Activated T-cell treated with anti-CD3 and anti-CD28 coated beads, Interleukin-2, amount 50 U/mL, for 24 hours (primary cell): ENCODE measurements around the gene VPS41.

Source experiments
- DNase-seq: peaks from one replicate; pipeline ENCODE4 v3.0.0-alpha.2; 2020
- H3K27ac Mint-ChIP-seq: 2 replicates; pipeline ENCODE4 v1.8.0; 2020; ENCODE audit warnings: mild to moderate bottlenecking, mixed read lengths
- H3K27me3 Mint-ChIP-seq: 2 replicates; pipeline ENCODE4 v1.8.0; 2020; ENCODE audit warnings: mixed read lengths
- H3K36me3 Mint-ChIP-seq: 2 replicates; pipeline ENCODE4 v1.8.0; 2020; ENCODE audit warnings: low read depth, mixed read lengths
- H3K4me1 Mint-ChIP-seq: 2 replicates; pipeline ENCODE4 v1.8.0; 2020; ENCODE audit warnings: low read depth, mixed read lengths
- H3K4me3 Mint-ChIP-seq: 2 replicates; pipeline ENCODE4 v1.8.0; 2020; ENCODE audit warnings: mild to moderate bottlenecking, moderate library complexity, mixed read lengths
- H3K9me3 Mint-ChIP-seq: 2 replicates; pipeline ENCODE4 v1.8.0; 2020; ENCODE audit warnings: mixed read lengths

Gene VPS41

DNA sequence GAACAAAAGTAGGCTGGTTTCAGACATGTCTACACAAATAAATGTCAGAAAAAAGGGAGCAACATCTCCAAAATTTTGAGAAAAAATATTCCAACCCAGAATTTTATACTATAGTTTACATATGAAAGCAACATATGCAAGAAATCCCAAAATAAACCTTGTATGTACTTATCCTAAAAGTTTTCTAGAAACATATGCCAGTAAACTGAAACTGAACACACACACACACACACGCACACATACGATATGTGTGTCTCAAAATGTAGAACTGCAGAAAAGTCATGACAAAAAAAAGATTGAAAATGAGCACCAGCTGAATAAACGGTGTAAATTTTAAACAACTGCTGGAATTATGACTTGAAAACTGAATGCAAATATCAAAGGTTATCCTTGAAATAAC is 81.0 kb downstream of the VPS41 start:
- Mint-ChIP-seq H3K27me3 (no peaks in the 10 kb centered on the region), H3K36me3 (peaks cover 41% of the 10 kb centered on the region), H3K4me3 (no peak overlapping the region), H3K27ac (no peak overlapping the region), H3K4me1 (peaks cover 4% of the 10 kb centered on the region), H3K9me3 (peaks cover 5% of the 10 kb centered on the region)
- DNase-seq, result no peak

DNA sequence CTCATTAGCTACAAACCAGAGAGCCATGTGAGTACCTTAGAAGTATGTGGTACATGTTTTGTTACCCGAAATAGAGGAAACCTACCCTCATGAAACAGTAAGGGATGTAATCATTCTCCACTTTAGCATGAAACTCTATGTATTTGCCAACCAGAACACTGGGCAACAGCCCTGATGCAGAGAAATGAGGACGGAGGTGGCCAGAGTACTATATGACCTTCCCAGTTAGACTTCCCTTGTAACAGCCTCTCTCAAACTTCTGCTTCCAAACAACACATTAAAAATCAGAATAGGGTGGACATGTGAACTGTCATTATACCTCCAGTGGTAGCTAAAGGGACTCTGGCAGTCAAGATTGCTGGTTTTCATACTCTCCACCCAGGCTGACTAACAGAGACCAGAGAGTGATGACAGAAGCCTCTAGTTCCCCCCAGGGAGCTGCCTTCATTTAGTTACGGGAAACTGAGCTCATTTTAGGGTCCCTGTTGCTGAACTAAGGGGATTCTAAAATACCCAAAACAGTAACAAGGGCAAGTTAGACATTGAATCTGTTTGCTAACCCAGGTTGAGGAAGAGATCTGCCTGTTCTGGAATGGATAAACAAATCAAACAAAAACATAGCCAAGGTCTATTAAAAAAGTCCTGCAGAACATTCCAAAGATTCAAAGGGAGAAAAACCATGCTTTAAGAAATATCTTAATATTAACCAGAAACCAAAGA is 83.1 kb downstream of the VPS41 start:
- Mint-ChIP-seq H3K36me3 (peaks cover 41% of the 10 kb centered on the region), H3K4me3 (no peak overlapping the region), H3K27ac (no peak overlapping the region)

DNA sequence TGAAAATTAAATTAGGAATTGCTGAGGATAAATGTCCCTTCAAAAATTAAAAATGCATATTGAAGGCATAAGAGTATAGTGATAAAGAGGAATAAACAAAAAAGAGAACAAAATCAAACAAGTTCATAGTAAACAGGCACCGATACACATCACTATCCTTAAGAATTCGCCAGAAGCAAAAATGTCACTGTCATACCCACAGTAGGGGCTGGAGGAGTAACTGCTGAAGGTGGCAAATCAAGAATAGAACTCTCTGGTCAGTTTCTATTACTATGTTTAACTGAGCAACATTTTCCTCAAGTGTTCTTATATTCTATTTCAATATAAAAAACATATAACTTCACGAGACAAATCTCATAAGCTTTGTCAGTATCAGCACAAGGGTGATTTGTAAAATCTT is 84.0 kb downstream of the VPS41 start:
- peaks cover 36% of the 10 kb centered on the region for H3K36me3 Mint-ChIP-seq
- H3K27ac Mint-ChIP-seq, result no peak overlapping the region
- H3K4me1 Mint-ChIP-seq, result peaks cover 4% of the 10 kb centered on the region
- H3K27me3 Mint-ChIP-seq, result no peaks in the 10 kb centered on the region
- H3K9me3 Mint-ChIP-seq, result peaks cover 5% of the 10 kb centered on the region
- DNase-seq, result no peak
- no peak overlapping the region for H3K4me3 Mint-ChIP-seq

More for the DNA sequence above, 83.1 kb downstream of the VPS41 start:
- Mint-ChIP-seq H3K27me3 (no peaks in the 10 kb centered on the region), H3K9me3 (peaks cover 5% of the 10 kb centered on the region), H3K4me1 (peaks cover 6% of the 10 kb centered on the region)
- no peak for DNase-seq

DNA sequence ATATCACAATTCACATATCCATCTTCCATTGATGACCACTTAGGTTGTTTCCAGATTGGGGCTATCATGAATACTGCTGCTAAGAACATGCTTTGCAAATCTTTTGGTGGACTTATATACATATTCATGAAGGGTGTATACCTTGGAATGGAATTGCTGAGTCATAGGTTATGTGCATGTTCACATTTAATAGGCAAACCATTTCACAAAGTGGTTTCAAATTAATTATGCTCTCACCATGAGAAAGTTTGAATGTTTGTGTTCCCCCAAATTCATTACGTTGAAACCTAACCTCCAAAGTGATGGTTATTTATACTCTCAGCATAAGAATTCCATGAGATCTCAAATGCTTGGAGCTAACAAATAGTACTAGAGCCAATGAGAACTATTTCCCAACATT is 86.4 kb downstream of the VPS41 start:
- no peak overlapping the region for H3K4me3 Mint-ChIP-seq
- H3K27me3 Mint-ChIP-seq, result no peaks in the 10 kb centered on the region
- no peak overlapping the region for H3K27ac Mint-ChIP-seq
- H3K9me3 Mint-ChIP-seq, result peaks cover 5% of the 10 kb centered on the region
- peaks cover 26% of the 10 kb centered on the region for H3K36me3 Mint-ChIP-seq
- H3K4me1 Mint-ChIP-seq, result peaks cover 4% of the 10 kb centered on the region
- DNase-seq, result no peak

DNA sequence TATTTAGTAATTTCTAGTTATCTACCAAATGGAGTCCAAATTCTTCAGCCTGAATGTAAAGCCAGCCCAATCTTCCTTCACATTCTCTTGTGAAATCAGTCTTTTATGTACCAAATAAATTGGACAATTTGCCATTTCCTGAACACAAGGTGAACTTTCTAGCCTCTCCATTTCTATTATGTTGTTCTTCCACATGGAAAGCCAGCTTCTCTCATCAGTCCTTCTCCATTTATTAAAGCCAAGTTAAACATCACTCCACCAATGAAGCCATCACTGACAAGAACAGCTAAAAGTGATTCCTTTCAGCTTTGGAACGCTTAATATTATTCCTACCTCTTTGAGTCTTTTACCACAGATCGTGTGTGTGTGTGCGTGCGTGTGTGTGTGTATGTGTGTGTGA is 88.4 kb downstream of the VPS41 start:
- no peak overlapping the region for H3K27ac Mint-ChIP-seq
- DNase-seq, result no peak
- no peak overlapping the region for H3K4me3 Mint-ChIP-seq
- peaks cover 2% of the 10 kb centered on the region for H3K4me1 Mint-ChIP-seq
- peaks cover 4% of the 10 kb centered on the region for H3K9me3 Mint-ChIP-seq
- H3K27me3 Mint-ChIP-seq, result no peaks in the 10 kb centered on the region
- H3K36me3 Mint-ChIP-seq, result peaks cover 23% of the 10 kb centered on the region

DNA sequence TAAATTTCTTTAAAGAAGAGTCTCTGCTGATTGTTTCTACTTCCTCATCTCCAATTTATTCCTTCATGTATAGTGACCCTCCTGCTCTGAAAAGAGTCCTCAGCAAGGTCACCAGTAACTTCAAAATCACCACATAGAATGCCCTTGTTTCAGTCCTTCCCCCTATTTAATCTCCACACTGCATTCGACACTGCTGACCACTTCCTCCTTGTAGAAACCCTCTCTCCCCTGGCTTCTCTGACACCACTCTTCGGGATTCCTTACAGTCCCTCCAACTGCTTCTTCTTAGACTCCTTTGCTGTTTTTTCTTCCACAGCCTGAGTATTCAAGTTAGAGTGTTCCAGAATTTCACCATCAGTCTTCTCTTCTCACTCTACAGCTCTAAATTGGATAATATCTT is 89.5 kb downstream of the VPS41 start:
- H3K9me3 Mint-ChIP-seq, result no peaks in the 10 kb centered on the region
- peaks cover 2% of the 10 kb centered on the region for H3K4me1 Mint-ChIP-seq
- no peak overlapping the region for H3K27ac Mint-ChIP-seq
- no peaks in the 10 kb centered on the region for H3K27me3 Mint-ChIP-seq
- H3K36me3 Mint-ChIP-seq, result peaks cover 23% of the 10 kb centered on the region
- no peak overlapping the region for H3K4me3 Mint-ChIP-seq
- DNase-seq, result no peak

DNA sequence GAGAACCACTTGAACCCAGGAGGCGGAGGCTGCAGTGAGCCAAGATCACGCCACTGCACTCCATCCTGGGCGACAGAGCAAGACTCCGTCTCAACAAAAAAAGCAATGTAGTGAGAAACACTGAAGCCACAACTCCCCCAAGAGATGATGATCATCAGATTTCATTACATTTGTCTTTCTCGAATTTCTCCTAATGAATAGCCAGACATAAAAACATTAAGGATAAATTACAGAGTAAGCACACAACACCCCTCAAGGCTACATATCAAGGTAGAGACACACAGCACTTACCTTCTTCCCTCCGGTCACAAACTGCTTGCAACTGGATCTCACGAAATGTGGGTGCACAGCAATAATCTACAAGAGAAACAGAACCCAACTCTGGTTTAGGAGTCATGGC is 91.5 kb downstream of the VPS41 start:
- H3K4me3 Mint-ChIP-seq, result no peak overlapping the region
- no peaks in the 10 kb centered on the region for H3K9me3 Mint-ChIP-seq
- peaks cover 5% of the 10 kb centered on the region for H3K4me1 Mint-ChIP-seq
- H3K27ac Mint-ChIP-seq, result no peak overlapping the region
- peaks cover 25% of the 10 kb centered on the region for H3K36me3 Mint-ChIP-seq
- no peak for DNase-seq
- no peaks in the 10 kb centered on the region for H3K27me3 Mint-ChIP-seq

DNA sequence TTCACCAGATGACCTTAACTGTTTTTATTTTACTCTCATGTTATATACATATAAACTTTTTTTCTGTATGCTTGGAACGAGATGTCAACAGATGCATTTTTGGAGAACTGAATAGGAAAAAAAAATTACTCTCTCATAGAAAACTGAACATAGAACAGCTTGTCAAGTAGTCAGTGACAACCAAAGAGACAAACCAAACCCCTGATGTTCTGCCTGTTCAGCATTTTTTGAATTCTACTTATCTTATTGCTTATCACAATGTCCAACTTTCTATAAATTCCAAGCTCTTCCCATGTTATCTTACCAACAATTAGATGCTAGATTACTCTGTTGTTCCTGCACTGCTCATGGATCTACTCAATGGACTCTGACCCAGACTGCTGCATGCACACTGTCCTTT is 95.2 kb downstream of the VPS41 start:
- Mint-ChIP-seq H3K4me3 (no peak overlapping the region), H3K36me3 (peaks cover 28% of the 10 kb centered on the region), H3K27ac (no peak overlapping the region), H3K9me3 (no peaks in the 10 kb centered on the region), H3K27me3 (no peaks in the 10 kb centered on the region), H3K4me1 (peaks cover 7% of the 10 kb centered on the region)
- DNase-seq, result no peak

DNA sequence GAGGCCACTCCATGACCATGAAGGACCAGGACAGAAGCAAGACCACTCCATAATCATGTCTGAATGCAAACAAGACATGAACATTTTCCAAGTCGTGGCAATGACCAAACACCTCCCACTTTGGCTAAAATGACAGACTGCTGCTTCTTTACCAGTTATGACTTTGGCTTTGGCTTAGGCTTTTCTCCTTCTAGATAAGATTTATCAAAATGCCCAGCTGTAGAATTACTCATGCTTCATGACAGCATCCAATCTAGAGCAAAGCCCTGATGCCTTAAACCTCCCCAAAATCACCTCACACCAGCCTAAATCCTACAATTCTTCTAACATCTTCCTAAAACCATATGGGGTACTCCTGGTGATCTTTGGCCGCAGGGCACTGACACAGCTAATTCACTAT is 102.1 kb downstream of the VPS41 start:
- H3K4me1 Mint-ChIP-seq, result peaks cover 2% of the 10 kb centered on the region
- no peaks in the 10 kb centered on the region for H3K27me3 Mint-ChIP-seq
- no peaks in the 10 kb centered on the region for H3K9me3 Mint-ChIP-seq
- no peak overlapping the region for H3K4me3 Mint-ChIP-seq
- DNase-seq, result no peak
- peaks cover 9% of the 10 kb centered on the region for H3K36me3 Mint-ChIP-seq
- H3K27ac Mint-ChIP-seq, result no peak overlapping the region

DNA sequence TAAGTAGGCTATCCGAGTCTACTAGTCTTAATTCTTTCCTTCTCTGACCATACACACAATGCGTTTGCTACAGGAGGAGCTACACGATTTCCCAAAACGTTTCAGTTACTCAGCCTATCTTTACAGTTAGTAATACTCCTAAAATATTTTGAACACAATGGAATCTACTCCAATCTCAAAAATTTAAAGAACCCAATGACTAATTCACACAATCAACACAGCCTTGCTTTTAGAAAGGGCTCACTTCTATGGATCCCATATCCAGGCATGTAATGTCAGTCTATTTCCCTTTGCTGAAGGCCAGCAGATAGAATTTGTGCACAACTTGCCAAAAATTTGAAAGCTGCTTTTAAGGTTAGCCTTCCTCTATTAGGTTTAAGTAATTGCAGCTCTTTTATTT is 107.2 kb downstream of the VPS41 start:
- no peaks in the 10 kb centered on the region for H3K9me3 Mint-ChIP-seq
- no peaks in the 10 kb centered on the region for H3K4me1 Mint-ChIP-seq
- no peaks in the 10 kb centered on the region for H3K27me3 Mint-ChIP-seq
- H3K4me3 Mint-ChIP-seq, result no peak overlapping the region
- H3K27ac Mint-ChIP-seq, result no peak overlapping the region
- DNase-seq, result no peak
- peaks cover 11% of the 10 kb centered on the region for H3K36me3 Mint-ChIP-seq

DNA sequence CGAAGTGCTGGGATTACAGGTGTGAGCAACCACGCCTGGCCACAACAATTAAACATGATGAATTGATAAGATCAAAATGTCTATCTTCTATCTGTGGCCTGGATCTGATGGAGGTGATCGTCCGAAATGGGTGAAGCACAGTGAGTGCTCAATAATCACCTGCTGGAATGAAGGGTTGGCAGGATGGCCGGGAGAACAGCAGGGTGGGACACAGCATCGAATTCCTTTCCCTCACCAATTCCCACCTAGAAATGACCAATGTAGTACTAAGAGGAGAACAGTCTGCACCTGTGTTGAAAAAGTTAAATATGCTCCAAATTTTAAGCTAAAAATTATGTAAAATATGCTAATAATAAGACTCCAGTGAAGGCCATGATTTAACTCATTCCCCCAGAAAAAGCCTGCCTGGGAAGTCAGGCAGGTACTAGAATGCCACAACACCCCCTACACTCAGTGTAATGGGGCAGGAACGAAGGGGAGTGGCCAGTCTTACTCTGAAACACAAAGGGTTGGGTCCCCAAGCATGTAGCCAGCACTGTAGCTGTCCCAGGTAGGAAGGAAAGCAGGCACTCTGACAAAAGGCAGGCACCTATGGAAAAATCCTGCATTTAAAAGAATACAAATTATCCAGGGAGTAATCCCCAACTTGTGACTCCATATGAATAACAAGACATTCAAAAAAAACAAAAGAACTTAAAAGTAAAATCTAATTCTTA is 110.3 kb downstream of the VPS41 start:
- Mint-ChIP-seq H3K27me3 (no peaks in the 10 kb centered on the region), H3K27ac (no peak overlapping the region), H3K9me3 (no peaks in the 10 kb centered on the region), H3K36me3 (peaks cover 27% of the 10 kb centered on the region), H3K4me1 (no peaks in the 10 kb centered on the region), H3K4me3 (no peak overlapping the region)
- no peak for DNase-seq

DNA sequence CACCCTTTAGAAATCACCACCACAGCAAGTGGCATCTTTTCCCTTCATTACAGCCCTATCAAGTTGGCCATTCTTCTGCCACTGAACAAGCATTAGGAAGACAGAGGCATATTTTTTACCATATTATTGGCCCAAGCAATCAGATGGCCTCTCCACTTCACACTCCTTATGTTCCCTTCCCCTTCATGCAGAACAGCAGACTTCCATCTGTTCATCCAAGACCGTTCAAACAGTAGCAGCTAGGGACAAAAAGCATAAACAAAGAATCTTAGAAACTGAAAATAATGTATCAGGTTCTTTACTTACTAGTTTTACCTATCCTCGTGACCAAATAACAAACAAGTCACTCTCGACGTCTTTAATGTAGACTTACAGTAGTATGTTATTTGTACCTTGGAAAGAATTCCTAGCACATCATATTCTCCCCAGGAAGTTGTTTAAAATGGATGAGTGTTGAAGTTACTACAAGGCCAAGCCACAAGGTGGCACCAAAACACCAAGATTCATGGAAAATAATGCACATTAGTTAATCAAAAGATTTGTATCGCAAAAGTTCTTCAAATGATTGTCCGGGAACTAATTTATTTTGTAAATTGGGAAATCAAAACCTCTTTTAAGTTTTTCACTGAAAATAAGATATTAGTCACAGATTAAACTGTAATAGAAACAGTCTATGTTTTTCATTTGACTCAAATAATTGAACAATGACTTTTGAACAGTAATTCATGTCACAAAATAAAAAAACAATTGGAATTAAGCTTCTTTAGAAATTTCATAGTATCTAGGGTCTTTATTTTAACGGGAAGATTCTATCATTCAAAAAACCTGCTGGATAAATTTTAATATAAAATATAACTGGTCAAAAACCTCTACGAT is 112.1 kb downstream of the VPS41 start:
- DNase-seq, result peak; percentile 35
- peaks cover 43% of the 10 kb centered on the region for H3K36me3 Mint-ChIP-seq
- H3K27ac Mint-ChIP-seq, result no peak overlapping the region
- no peaks in the 10 kb centered on the region for H3K27me3 Mint-ChIP-seq
- no peaks in the 10 kb centered on the region for H3K4me1 Mint-ChIP-seq
- H3K9me3 Mint-ChIP-seq, result no peaks in the 10 kb centered on the region
- H3K4me3 Mint-ChIP-seq, result no peak overlapping the region

DNA sequence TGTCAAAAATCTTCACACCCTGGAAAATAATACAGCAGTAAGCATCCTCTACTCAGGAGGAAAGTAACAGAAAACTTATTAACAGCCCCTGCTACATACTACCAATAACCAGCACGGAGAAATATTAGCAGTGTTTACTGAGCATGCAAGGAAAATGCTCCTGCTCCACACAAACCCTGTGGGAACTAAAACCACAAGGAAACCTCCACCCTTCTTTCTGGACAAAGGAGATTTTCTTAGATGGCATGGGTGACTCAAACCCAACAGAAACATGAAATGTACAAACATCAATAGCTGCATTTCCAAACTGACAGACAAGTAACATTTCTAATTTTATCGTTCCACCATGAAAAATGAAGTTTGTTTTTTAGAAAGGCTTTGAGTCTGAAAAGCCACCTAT is 113.4 kb downstream of the VPS41 start:
- Mint-ChIP-seq H3K9me3 (no peaks in the 10 kb centered on the region), H3K36me3 (peaks cover 52% of the 10 kb centered on the region), H3K27ac (no peak overlapping the region), H3K27me3 (no peaks in the 10 kb centered on the region), H3K4me1 (no peaks in the 10 kb centered on the region), H3K4me3 (no peak overlapping the region)
- no peak for DNase-seq

DNA sequence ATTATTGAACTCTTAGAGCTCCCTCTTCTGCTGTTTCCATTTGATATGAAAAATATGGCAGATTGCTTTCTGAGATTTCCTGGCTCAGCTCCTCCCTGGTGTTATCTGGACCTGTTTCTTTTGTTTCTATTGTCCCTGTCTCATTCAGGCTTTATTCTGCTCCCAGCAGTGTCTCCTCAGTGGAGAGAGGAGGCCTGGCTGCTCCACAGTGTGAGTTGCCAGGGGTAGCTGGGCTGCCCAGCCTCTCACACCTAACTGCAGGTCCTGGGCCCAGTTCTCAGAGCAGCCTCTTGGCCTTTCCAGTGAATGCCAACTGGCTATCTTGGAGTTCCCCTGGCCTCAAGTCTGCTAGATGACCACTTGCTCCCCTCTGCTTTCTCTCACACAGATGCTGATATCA is 127.0 kb downstream of the VPS41 start:
- H3K4me1 Mint-ChIP-seq, result no peaks in the 10 kb centered on the region
- no peak overlapping the region for H3K27ac Mint-ChIP-seq
- H3K4me3 Mint-ChIP-seq, result no peak overlapping the region
- no peaks in the 10 kb centered on the region for H3K9me3 Mint-ChIP-seq
- H3K27me3 Mint-ChIP-seq, result no peaks in the 10 kb centered on the region
- DNase-seq, result no peak
- H3K36me3 Mint-ChIP-seq, result peaks cover 45% of the 10 kb centered on the region

DNA sequence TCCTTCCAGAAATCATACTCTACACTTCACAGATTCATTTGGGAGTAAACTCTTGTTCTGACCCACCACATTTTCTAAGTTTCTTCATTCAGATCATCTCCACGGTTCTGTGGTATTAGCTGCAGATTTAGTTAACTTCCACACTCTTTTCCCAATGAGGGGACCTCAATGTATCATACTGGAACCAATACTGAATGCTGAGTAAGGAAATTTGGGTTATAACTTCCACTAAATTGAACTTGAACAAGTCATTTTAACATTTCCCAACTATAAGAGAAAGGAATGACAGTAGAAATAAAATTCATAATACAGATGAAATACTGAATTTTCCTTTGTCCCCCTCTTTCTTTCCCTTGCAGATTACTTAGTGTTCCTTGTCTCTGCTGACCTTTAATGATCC is 131.4 kb downstream of the VPS41 start:
- Mint-ChIP-seq H3K4me1 (no peaks in the 10 kb centered on the region), H3K36me3 (peaks cover 59% of the 10 kb centered on the region), H3K27ac (no peak overlapping the region), H3K9me3 (no peaks in the 10 kb centered on the region), H3K27me3 (no peaks in the 10 kb centered on the region), H3K4me3 (no peak overlapping the region)
- no peak for DNase-seq
